HG03045 (cell line): ENCODE measurements around the gene ARHGAP22.

Experiments used
- ATAC-seq: cut with Tn5 transposase; IDR thresholded peaks from one replicate; pipeline ENCODE4 v1.9.1; 2021; ENCODE audit warnings: mild to moderate bottlenecking, moderate library complexity; ENCODE audit not compliant: unreplicated experiment

The ARHGAP22 gene

DNA sequence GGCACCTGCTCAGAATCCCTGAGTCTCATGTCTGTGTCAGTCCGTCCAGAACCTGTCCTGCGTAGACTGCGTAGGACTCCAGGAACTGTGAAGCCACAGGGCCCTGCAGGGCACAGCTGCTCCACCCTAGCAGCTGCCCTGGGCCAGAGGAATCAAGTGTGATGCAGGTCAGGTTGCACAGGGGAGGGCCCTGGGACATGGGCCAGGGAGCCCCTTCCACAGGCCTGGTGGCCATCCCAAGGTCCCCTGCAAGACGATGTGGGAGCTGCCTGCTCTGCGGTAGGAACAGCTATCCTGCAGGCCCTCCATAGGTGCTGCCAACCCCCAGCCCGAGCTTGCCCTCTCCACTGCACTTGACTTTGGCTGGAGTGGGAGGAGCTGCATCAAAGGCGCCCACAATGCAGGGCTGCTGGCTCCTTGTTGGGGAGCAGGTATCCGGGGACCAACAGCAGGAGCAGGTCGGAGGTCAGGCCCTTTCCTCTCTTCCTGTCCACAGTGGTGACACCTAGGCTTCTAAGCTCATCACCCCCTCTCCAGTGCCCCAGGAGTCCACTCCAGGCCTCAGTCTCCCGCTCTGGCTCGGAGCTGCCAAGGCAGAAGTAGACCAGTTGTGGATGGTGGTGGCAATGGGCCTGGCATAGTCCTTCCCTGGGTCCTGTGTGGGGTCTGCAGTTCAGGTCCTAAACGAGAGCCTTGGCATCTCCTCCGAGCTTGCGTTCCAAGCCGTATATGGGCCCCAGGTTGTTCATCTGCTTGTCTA, 149.3 kb downstream of the ARHGAP22 start:
- ATAC-seq = no peak

DNA sequence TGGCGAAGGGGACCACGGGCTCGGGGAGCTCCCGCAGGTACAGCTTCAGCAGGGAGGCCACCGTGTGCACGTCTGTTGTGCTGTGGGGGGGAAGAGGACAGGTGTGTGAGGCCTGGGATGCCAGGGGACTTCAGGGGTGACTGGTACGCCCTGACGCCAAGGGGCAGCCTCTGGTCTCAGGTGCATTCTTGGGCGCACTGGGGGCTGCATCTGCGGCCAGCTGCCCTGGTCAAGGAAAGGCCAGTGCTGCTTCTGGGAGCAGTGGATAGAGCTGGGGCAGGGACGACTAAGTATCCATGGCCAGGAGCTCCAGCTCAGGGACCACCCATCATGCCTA, 149.8 kb downstream of the ARHGAP22 start:
- no peak for ATAC-seq

DNA sequence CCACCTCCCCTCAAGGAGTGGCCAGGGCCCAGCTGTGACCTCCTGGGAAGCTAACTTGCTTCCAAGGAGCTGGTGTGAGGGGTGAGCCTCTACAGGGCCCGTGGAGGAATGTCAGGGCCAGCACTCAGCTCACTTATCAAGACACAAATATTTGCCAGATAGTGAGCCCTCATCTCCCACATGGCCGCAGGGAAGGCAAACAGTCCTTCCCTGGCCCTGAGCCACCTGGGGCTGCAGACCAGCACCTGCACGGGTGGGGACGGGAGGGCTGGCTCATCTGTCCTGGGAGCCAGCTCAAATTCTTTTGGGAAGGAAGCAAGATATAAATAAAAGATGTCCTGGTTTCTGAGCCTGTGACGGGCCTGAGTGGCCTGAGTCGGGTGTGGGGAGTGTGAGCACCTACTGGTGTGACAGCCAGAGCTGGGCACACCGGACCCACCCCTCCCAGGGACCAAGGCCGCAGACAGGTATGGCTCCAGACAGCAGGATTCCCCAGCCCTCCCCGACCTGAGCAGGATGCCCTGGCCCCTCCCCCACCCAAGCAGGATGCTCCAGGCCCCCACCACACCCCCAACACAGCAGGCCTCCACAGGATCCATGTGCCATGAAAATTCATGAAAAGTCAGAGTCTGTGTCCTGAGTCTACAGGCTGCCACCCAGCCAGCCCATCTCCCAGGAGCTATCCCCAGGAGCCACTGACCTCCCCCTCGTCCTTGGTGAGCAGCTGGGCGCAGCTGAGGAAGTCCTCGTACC, 150.4 kb downstream of the ARHGAP22 start:
- no peak for ATAC-seq

DNA sequence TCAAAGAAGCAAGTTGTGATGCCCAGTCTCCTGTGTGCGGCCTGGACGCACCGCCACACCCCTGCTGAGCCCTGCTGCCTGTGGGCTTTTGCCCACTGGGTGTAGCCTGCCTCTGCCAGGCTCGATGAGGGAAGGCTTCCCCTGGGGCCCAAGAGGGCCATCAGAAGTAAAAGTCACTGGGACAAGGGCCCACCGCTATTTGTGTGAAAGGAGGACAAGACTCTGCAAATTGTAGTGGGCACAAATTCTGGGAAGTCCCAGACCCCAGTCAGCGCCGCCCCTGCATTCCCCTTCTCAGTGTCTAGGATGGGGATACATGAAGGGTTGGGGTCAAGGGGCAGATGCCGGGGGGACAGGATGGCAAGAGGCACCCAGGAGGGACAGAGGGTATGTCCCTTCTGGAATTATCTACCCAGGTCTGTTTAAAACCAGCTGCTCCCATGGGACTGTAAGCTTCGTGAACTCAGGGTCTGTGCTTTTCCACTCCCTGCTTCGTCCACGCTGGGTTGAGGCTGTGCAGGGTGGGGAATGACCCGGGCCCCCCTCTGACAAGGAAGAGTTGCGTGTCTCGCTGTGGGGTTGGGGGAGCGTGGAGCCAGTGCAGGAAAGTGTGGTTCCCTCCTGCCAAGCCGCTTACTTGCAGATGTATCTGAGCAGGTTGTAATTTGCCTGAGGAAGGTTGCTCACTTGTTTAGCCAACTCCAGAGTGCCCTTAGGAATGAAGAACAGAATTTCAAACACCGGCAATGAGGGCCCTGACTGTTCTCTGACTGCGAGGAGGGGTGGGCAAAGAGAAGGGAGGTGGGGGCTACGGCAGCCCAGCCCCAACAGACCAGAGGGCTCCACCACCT, 151.2 kb downstream of the ARHGAP22 start:
- ATAC-seq = no peak

DNA sequence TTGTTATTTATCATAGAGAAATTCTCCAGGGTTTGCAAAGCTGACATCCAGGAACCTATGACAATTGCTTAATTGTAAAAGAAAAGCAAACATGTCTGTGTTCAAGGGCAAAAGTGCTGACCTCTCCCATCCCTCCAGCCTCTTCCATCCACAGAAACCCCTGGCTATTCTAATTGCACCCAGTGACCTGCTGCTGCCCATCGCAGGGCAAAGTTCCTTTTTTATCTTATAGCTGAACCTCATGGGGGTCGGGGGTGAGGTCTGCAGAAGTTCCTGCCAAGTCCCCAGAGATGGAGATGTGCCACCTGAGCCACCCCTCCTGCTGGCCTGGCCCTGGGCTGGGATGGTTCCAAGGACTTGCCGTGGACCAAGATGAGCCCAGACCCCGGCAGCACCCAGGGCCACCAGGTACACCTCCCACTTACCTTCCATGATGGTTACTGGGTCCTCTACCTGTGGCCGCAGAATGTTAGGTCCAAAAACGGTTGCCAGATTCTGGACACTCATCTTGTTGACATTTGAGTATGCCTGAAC, 151.9 kb downstream of the ARHGAP22 start:
- no peak for ATAC-seq

DNA sequence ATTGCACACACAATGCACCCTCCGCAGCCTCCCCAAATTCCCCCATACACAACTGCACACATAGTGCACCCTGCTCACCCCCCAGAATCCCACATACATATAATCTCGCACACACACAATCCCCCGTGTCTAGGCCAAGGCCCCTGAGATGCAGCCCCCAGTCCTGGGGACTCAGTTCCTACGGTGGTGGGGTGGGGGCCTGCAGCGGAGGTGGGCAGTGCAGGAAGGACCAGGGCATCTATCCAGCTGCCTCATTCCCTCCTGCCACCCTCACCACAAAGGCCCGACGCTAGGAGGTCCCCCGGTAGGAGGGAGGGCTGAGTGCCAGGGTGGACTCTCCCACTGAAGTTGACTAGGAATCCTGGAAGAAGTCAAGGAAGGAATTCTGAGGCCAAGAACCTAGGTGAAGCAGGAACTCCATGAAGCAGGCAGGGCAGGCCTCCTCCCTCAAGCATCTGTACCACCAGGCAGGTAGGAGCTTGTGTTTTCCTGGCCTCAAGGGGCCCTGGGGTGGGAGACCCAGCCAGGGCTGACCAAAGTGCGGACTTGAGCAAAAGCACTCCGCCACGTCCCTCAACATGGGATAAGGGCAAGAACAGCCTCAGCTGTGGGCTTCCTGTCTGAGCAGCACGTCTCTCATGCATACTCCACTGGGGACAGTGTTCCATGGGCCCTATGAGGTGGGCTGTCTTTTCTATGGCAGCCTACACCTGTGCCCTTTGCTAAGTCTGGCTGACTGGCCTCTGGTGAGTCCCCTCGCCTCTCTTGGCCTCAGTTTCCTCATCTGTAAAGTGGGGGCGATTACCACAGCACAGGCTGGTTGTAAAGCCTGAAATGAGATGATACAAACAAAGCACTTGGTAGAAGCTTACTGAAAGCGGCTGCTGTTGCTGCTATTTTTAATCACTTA, 152.6 kb downstream of the ARHGAP22 start:
- no peak for ATAC-seq

DNA sequence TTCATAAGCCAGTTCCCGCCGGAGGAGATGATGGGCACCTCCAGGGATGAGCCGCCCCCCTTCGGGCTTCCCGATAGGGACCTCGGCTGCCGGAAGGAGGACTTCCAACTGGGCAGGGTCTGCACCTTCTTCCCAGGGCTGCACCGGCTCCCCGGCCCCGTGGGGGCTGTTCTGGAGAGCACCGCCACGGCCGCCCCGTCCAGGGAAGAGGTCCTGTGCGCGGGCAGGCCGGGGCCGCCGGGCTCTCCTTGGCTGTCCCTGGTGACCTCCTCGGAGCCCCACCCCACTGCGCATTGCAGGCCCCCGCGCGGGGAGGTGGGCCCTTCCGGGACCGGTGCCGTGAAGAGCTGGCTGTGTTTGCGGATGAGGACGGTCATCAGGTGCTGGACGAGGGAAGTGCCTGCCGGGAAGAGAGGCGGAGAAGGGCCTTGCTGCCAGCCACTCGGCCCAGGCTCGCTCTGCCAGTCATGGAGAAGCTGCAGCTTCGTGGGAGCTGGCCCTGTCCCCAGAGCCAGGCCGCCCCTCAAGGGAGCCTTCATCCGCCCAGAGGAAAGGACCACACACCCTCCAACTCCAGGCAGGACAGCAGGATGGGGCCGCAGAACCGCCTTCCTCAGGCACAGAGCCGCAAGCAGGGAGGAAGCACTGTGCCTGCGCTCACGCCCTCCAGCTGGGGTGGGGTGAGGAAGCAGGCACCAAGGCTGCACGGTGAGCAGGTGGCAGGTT, 154.0 kb downstream of the ARHGAP22 start:
- no peak for ATAC-seq

DNA sequence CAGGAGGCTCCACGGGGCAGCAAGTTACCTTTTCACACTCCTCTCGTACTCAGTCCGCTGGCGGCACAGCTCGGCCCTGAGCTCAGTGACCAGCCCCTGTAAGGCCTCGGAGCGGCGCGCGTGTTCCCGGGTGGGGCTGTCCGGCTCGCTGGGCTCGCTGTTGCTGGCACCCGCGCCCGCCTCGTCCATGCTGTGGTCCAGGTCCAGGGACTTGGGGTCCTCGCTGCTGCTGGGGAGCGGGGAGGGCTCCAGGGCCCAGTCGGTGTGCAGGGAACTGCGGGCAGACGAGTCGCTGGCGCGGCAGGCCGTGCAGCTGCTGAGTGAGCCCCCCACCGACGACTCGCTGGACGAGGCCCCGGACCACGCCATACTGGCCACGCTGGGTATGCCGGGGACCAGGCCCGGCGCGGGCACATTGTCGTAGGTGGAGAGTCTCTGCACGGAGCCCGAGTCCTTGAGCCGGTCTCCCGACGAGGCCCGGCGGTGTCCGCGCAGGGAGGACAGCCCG, 154.6 kb downstream of the ARHGAP22 start:
- ATAC-seq = no peak

DNA sequence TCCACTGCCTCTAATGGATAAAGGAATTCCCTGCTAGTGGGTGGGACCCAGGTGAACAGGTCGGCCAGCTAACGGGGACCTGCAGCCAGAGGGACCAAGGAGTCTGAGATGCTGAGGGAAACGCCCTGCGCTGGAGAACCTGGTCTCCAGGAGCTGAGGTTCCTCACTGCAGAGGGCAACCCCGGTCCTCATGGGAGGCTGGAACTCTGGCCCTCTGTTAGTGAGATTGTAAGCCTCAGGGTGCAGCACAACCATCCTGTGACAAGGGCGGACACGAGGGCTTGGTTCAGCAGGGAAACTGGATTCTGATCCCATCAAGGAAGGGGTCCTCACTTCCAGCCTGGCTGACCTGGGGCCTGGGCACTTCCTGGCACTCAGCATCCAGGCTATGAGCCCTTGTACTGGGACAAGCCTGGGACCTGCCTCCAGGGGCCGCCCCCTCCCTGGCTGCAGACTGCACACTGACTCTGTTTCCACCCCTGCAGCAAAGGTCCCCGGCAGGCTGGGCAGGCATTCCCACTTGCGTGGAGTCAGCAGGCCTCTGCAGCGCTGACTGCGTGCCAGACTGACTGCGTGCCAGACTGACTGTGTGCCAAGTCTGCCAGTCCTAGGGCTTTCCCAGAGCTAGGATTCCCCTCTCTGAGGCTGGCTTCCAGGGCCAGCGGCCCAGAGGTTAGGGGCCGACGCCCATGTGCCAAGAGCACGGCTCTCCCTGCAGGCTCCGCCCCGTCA, 155.2 kb downstream of the ARHGAP22 start:
- ATAC-seq = no peak

DNA sequence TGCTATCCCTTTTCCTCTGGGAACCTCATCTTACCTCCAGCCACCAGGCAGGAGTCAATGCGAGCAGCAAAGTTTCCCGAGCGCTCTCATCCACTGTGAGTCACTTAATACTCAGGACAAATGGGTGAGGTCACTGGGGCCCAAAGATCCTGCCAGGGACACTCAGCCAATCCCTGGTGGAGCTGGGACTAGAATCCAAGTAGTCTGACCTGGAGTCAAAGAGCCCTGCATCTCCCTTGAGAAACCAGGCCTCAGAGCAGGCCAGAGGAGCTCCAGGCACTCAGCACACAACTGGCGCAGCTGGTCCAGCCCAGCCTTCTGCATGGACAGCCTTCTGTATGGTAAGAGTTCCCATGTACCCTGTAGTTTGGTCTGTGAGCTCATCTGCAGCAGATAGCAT, 156.1 kb downstream of the ARHGAP22 start:
- no peak for ATAC-seq

DNA sequence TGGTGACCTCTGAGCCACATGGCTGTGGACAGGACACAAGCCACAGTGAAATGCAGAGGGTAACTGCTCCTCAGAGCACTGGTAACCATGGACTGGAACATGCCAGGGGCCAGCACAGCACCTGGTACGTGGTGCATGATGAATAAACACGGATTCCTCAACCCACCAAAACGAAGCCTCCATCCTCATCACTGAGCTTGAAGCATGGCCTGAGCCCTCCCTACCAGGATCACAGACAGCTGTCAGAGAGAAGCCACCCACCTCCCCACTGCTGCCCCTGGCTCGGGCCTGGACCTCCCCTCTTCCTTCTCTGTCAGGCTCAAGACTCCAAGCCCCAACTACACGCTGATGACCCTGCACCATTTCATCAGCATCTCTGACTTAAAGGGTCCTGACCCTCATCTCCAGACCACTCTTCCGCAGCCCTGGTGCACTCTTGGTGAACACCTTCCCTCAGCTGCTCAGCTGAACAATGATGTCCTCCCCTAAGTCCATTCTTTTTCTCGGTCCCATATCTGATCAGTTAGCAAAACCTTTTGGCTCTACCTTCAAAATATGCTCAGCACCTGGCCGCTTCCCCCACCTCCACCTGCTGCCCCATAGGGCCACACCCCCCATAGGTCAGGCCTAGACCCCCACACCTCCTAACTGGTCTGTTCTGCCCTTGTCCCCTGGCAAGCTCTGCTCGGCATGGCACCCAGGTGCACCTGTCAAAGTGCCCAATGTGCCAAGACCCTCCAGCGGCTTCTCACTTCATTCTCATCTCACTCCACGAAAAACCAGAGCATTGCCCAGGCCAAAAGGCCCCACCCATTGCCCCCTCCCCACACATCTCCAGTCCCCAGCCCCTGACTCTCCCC, 157.3 kb downstream of the ARHGAP22 start:
- ATAC-seq = no peak

DNA sequence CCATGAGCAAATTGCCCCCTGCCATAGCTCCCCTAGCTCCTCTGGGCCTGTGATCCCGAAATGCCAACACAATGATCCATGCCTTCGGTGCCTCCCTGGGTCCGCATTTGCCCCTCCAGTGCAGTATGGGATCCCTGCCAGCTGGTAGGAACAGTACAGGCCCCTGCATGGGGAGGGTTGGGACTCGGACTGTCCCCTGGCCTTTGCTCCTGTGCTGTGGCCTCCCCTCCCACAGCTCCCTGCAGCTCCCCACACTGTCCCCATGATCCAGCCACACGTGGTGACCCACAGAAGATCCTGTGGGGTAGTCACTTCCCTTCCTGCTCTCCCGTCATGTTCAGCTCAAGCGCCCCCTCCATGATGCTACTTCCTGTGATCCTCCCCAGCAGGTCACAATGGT, 158.1 kb downstream of the ARHGAP22 start:
- no peak for ATAC-seq

DNA sequence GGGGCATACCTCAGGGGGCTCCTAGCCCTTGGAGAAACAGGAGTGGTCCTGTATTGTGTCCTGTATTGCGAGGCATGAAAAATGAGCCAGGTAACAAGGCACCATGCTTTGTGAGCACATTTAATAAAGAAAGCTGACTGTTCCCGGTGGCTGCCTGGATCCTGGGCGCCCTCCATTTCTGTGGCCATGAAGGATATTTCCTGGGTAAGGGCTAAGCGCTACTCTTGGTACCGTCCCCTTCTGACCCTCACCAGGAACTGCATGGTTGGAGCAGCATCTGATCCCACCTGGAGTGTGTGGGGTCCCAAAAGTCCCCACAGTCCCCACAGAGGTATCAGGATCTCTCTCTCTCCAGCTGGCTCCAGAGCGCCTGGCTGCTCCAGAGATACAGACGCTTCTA, 158.9 kb downstream of the ARHGAP22 start:
- no peak for ATAC-seq

DNA sequence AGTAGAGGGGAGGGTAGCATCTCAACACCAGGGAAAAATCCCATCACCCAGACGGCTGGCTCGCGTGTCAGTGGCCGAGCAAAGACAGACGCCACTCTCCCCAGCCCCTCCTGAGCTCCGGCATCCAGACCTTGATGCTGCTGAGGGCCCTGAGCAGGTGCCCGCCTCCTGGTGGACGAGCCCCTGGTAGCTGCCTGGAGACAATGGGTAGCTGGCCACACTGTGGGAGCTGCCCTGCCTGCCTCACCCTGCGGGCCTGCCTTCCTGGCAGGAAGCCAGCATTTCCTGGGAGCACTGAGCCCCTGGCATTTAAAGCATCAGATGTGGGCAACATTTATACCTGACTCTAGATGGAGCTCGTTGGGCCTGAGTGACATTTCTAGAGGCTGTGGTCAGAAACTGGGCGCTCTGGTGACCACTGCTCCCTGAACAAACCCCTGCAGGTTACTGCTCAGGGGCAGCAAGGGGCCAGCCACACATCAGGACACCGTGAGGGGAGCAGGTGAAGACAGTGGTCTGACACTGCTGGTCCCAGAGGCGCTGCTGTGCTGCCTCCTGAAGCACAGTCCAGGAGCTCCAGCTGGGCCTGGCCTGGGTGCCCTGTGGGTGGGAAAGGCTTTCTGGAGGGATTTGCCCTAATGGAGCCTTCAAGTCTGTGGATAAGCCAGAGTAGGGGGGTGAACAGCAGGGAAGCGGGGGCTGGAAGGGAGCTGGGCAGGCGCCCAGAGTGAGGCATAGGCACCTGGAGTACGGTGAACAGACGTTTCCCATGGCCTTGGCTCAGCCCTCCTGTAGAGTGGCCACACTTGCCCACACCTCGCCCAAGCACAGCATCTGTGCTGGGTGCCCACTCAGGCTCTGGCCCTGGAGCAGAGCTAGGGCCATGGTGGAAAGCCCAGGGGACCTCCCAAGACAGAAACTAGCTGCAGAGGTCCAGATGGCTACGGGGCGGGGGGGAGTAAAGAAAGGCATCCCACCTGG, 159.7 kb downstream of the ARHGAP22 start:
- no peak for ATAC-seq

DNA sequence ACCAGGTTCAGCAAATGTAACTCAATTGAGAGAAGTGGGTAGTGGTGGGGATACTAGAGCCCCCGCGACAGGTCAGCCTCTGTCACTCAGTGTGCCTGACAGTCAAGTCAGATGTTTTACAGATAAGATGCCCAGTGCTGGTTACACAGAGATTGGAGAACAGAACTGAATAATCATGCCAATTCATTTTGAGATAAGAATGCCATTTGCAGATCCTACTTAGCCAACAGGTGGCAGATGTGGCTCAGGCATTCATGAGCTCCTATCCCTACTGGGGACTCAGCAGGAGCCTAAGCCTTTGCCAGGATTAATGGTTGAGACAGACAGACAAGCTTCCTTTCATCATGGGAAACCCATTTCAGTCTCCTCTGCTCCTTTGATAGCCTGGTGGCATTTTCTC, 160.6 kb downstream of the ARHGAP22 start:
- ATAC-seq = no peak

DNA sequence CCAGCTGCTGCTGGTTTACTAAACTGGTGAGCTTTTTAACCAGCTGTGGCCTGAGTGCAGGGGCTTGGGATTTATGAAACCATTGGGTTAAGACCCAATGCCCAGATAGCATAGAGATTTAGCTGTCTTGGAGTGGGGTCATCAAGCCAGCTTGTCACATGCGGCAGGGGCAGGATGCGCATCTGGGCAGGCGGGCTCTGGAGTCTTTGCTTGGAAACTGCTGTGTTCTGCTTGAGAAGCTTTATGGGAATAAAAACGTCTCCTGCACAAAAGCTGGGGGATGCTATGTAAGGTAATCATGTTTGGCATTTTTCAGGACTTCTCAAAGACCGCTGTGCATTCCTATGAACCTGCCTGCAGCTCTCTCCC, 162.1 kb downstream of the ARHGAP22 start:
- ATAC-seq = no peak
